Epithelial cell of esophagus (primary cell): ENCODE data around the gene ARPP21.

Source experiments
- DNase-seq: peaks from one replicate; pipeline ENCODE4 v3.0.0; 2010; ENCODE audit warnings: low read depth
- H3K4me3 ChIP-seq: 2 replicates; pipeline ENCODE4 v1.5.1; 2011; ENCODE audit warnings: mild to moderate bottlenecking, low read length, control low read depth
- TF ChIP-seq, protein P1 (sequence below): IDR thresholded peaks from 2 replicates; pipeline ENCODE4 v1.5.1; 2011; ENCODE audit warnings: low read depth, mild to moderate bottlenecking, low read length, control low read depth, inconsistent platforms; ENCODE audit not compliant: insufficient read depth; ENCODE audit errors: missing control alignments

ARPP21 gene

DNA sequence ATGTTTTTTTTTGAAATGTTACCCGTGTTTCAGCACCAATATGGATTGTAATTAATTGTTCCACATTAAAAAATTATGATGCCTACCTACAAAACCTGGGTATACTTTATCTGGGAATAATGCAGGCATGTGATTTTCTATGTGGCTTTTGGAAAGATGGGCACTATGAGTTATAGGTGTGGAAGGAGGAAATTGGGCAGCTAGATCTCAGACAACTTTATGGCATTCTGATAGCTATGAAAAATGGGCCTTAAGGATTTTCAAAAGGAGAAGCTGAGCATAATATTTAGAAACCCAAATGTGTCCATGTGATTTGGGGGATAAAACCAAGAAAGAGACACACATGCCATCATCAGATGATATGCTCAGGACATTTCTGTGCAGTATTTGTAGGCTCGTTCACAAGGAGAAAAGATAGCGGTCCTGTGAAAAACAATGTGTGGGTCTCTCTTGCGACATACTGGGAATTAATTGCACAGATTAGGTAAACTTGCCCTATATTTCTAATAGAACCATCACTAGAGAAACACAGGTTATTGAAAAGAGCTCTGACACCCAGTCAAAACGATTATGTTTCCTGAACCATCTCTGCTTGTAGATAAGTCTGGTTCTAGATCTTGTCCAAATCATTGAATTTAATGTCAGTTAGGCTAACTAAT is 35.3 kb downstream of the ARPP21 start:
- DNase-seq = no peak
- TF ChIP-seq, protein P1, sequence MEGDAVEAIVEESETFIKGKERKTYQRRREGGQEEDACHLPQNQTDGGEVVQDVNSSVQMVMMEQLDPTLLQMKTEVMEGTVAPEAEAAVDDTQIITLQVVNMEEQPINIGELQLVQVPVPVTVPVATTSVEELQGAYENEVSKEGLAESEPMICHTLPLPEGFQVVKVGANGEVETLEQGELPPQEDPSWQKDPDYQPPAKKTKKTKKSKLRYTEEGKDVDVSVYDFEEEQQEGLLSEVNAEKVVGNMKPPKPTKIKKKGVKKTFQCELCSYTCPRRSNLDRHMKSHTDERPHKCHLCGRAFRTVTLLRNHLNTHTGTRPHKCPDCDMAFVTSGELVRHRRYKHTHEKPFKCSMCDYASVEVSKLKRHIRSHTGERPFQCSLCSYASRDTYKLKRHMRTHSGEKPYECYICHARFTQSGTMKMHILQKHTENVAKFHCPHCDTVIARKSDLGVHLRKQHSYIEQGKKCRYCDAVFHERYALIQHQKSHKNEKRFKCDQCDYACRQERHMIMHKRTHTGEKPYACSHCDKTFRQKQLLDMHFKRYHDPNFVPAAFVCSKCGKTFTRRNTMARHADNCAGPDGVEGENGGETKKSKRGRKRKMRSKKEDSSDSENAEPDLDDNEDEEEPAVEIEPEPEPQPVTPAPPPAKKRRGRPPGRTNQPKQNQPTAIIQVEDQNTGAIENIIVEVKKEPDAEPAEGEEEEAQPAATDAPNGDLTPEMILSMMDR = no peak
- H3K4me3 ChIP-seq = no peak overlapping the region

DNA sequence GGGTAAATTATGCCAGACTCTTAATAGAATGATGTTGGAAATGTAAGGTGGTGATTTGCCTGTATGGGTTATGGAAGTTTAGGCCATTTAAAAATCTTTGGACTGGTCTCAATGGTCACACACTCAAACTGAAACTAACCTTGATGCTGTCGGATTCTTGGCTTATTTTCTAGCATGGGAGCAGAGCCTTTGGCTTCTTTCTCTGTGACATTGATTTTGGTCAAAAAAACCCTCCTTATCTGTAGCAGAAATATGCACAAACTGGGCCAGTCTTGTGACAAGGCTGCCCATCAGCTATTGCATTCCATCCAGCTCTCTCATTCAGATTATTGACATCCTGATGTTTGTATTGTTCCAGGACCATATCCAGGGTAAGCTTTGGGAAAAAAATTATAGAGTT is 35.9 kb downstream of the ARPP21 start:
- H3K4me3 ChIP-seq = no peak overlapping the region
- DNase-seq = no peak
- TF ChIP-seq, protein P1 = no peak

GRCh38 chr3:35675621-35676020 is 36.3 kb downstream of the ARPP21 start:
- H3K4me3 ChIP-seq = no peak overlapping the region
- DNase-seq = no peak
- TF ChIP-seq, protein P1 = no peak

DNA sequence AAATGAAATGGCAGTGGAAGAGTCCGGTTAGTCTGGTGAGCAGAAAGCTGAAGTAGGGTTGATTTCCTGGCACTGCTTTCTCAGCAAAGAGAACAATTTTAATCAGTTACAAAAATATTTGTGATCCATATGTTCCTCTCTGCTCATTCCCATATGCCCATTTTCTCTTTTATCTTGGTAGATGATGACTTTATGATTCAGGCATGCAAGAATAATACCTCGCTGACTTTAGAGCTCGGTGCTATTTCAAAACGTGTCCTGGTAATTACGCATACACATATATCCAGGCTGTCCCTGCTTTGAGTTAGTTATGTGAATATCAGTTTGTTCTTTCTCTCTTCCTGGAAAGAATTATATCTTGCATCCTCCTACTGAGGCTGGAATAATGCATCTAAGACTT is 38.5 kb downstream of the ARPP21 start:
- no peak for DNase-seq
- TF ChIP-seq, protein P1 = no peak
- H3K4me3 ChIP-seq = no peak overlapping the region

- TF ChIP-seq, protein P1 = no peak
Observed at GRCh38 chr3:35678643-35679161, 39.4 kb downstream of the ARPP21 start.

GRCh38 chr3:35679409-35680080 is 40.2 kb downstream of the ARPP21 start:
- TF ChIP-seq, protein P1 = no peak

More at GRCh38 chr3:35678643-35679161, 39.4 kb downstream of the ARPP21 start:
- H3K4me3 ChIP-seq = no peak overlapping the region
- no peak for DNase-seq

More at GRCh38 chr3:35679409-35680080, 40.2 kb downstream of the ARPP21 start:
- no peak overlapping the region for H3K4me3 ChIP-seq
- DNase-seq = no peak
